ENCODE data around the gene FABP3.

The FABP3 gene

GRCh38 chr1:31348449-31348848 lies 24.4 kb downstream of the FABP3 start:
- H3K4me1 ChIP-seq (ENCODE audit: control insufficient read depth, insufficient read depth, low read length) = no peaks in the 10 kb centered on the region
- no peak overlapping the region for H3K9ac ChIP-seq (ENCODE audit: low read length in 2 of 2)
- H3K27ac ChIP-seq (ENCODE audit: low read length) = no peak overlapping the region
- H3K27me3 ChIP-seq (ENCODE audit: control insufficient read depth in 1 of 2, insufficient read depth in 2 of 2, low read length in 2 of 2) = no peaks in the 10 kb centered on the region
- H3K9me3 ChIP-seq (ENCODE audit: control insufficient read depth in 2 of 2, low read length in 2 of 2) = no peaks in the 10 kb centered on the region
- no peak overlapping the region for H3K4me3 ChIP-seq (ENCODE audit: low read length in 2 of 2)
- peaks cover 24% of the 10 kb centered on the region in 2 donors for H3K36me3 ChIP-seq (ENCODE audit: control insufficient read depth in 2 of 2, insufficient read depth in 2 of 2, low read length in 2 of 2)

GRCh38 chr1:31346785-31347184 lies 26.1 kb downstream of the FABP3 start:
- Histone ChIP-seq H3K4me1 (ENCODE audit: control insufficient read depth, insufficient read depth, low read length) (no peaks in the 10 kb centered on the region), H3K27me3 (ENCODE audit: control insufficient read depth in 1 of 2, insufficient read depth in 2 of 2, low read length in 2 of 2) (no peaks in the 10 kb centered on the region), H3K4me3 (ENCODE audit: low read length in 2 of 2) (no peak overlapping the region), H3K36me3 (ENCODE audit: control insufficient read depth in 2 of 2, insufficient read depth in 2 of 2, low read length in 2 of 2) (peaks cover 21 to 23% of the 10 kb centered on the region in 2 donors), H3K27ac (ENCODE audit: low read length) (no peak overlapping the region), H3K9me3 (ENCODE audit: control insufficient read depth in 2 of 2, low read length in 2 of 2) (no peaks in the 10 kb centered on the region), H3K9ac (ENCODE audit: low read length in 2 of 2) (no peak overlapping the region)

- no peak overlapping the region for H3K4me3 ChIP-seq (ENCODE audit: low read length in 2 of 2)
- no peak overlapping the region for H3K27ac ChIP-seq (ENCODE audit: low read length)
- peaks cover 19 to 21% of the 10 kb centered on the region in 2 donors for H3K36me3 ChIP-seq (ENCODE audit: control insufficient read depth in 2 of 2, insufficient read depth in 2 of 2, low read length in 2 of 2)
- H3K9me3 ChIP-seq (ENCODE audit: control insufficient read depth in 2 of 2, low read length in 2 of 2) = no peaks in the 10 kb centered on the region
- H3K4me1 ChIP-seq (ENCODE audit: control insufficient read depth, insufficient read depth, low read length) = no peaks in the 10 kb centered on the region
- no peak overlapping the region for H3K9ac ChIP-seq (ENCODE audit: low read length in 2 of 2)
- no peaks in the 10 kb centered on the region for H3K27me3 ChIP-seq (ENCODE audit: control insufficient read depth in 1 of 2, insufficient read depth in 2 of 2, low read length in 2 of 2)
Observed at GRCh38 chr1:31345635-31346034, 27.2 kb downstream of the FABP3 start.

GRCh38 chr1:31344503-31344902 lies 28.4 kb downstream of the FABP3 start:
- Histone ChIP-seq H3K9ac (ENCODE audit: low read length in 2 of 2) (no peak overlapping the region), H3K27ac (ENCODE audit: low read length) (no peak overlapping the region), H3K4me3 (ENCODE audit: low read length in 2 of 2) (no peak overlapping the region), H3K9me3 (ENCODE audit: control insufficient read depth in 2 of 2, low read length in 2 of 2) (no peaks in the 10 kb centered on the region), H3K4me1 (ENCODE audit: control insufficient read depth, insufficient read depth, low read length) (no peaks in the 10 kb centered on the region), H3K27me3 (ENCODE audit: control insufficient read depth in 1 of 2, insufficient read depth in 2 of 2, low read length in 2 of 2) (no peaks in the 10 kb centered on the region), H3K36me3 (ENCODE audit: control insufficient read depth in 2 of 2, insufficient read depth in 2 of 2, low read length in 2 of 2) (peaks cover 19 to 20% of the 10 kb centered on the region in 2 donors)

- H3K27ac ChIP-seq (ENCODE audit: low read length) = no peak overlapping the region
- H3K4me1 ChIP-seq (ENCODE audit: control insufficient read depth, insufficient read depth, low read length) = no peaks in the 10 kb centered on the region
- H3K4me3 ChIP-seq (ENCODE audit: low read length in 2 of 2) = no peak overlapping the region
- no peaks in the 10 kb centered on the region for H3K9me3 ChIP-seq (ENCODE audit: control insufficient read depth in 2 of 2, low read length in 2 of 2)
- H3K36me3 ChIP-seq (ENCODE audit: control insufficient read depth in 2 of 2, insufficient read depth in 2 of 2, low read length in 2 of 2) = peaks cover 5 to 7% of the 10 kb centered on the region in 2 donors
- H3K27me3 ChIP-seq (ENCODE audit: control insufficient read depth in 1 of 2, insufficient read depth in 2 of 2, low read length in 2 of 2) = no peaks in the 10 kb centered on the region
- H3K9ac ChIP-seq (ENCODE audit: low read length in 2 of 2) = no peak overlapping the region
Observed at GRCh38 chr1:31336687-31337467, 36.0 kb downstream of the FABP3 start.

GRCh38 chr1:31335007-31335406 lies 37.9 kb downstream of the FABP3 start:
- Histone ChIP-seq H3K27ac (ENCODE audit: low read length) (no peak overlapping the region), H3K9ac (ENCODE audit: low read length in 2 of 2) (no peak overlapping the region), H3K4me1 (ENCODE audit: control insufficient read depth, insufficient read depth, low read length) (no peaks in the 10 kb centered on the region), H3K9me3 (ENCODE audit: control insufficient read depth in 2 of 2, low read length in 2 of 2) (no peaks in the 10 kb centered on the region), H3K4me3 (ENCODE audit: low read length in 2 of 2) (no peak overlapping the region), H3K27me3 (ENCODE audit: control insufficient read depth in 1 of 2, insufficient read depth in 2 of 2, low read length in 2 of 2) (no peaks in the 10 kb centered on the region), H3K36me3 (ENCODE audit: control insufficient read depth in 2 of 2, insufficient read depth in 2 of 2, low read length in 2 of 2) (peaks cover 5 to 7% of the 10 kb centered on the region in 2 donors)

- Histone ChIP-seq H3K27ac (ENCODE audit: low read length) (no peak overlapping the region), H3K36me3 (ENCODE audit: control insufficient read depth in 2 of 2, insufficient read depth in 2 of 2, low read length in 2 of 2) (peaks cover 3% of the 10 kb centered on the region in 2 donors), H3K4me1 (ENCODE audit: control insufficient read depth, insufficient read depth, low read length) (no peaks in the 10 kb centered on the region), H3K9ac (ENCODE audit: low read length in 2 of 2) (no peak overlapping the region), H3K27me3 (ENCODE audit: control insufficient read depth in 1 of 2, insufficient read depth in 2 of 2, low read length in 2 of 2) (no peaks in the 10 kb centered on the region), H3K4me3 (ENCODE audit: low read length in 2 of 2) (no peak overlapping the region), H3K9me3 (ENCODE audit: control insufficient read depth in 2 of 2, low read length in 2 of 2) (no peaks in the 10 kb centered on the region)
Observed at GRCh38 chr1:31327381-31327780, 45.5 kb downstream of the FABP3 start.

GRCh38 chr1:31326461-31326860 lies 46.4 kb downstream of the FABP3 start:
- H3K4me1 ChIP-seq (ENCODE audit: control insufficient read depth, insufficient read depth, low read length) = no peaks in the 10 kb centered on the region
- H3K4me3 ChIP-seq (ENCODE audit: low read length in 2 of 2) = no peak overlapping the region
- peaks cover 3 to 5% of the 10 kb centered on the region in 2 donors for H3K36me3 ChIP-seq (ENCODE audit: control insufficient read depth in 2 of 2, insufficient read depth in 2 of 2, low read length in 2 of 2)
- no peaks in the 10 kb centered on the region for H3K9me3 ChIP-seq (ENCODE audit: control insufficient read depth in 2 of 2, low read length in 2 of 2)
- no peak overlapping the region for H3K9ac ChIP-seq (ENCODE audit: low read length in 2 of 2)
- no peak overlapping the region for H3K27ac ChIP-seq (ENCODE audit: low read length)
- no peaks in the 10 kb centered on the region for H3K27me3 ChIP-seq (ENCODE audit: control insufficient read depth in 1 of 2, insufficient read depth in 2 of 2, low read length in 2 of 2)

GRCh38 chr1:31324992-31325391 lies 47.9 kb downstream of the FABP3 start:
- H3K27ac ChIP-seq (ENCODE audit: low read length) = no peak overlapping the region
- H3K4me1 ChIP-seq (ENCODE audit: control insufficient read depth, insufficient read depth, low read length) = no peaks in the 10 kb centered on the region
- H3K27me3 ChIP-seq (ENCODE audit: control insufficient read depth in 1 of 2, insufficient read depth in 2 of 2, low read length in 2 of 2) = no peaks in the 10 kb centered on the region
- H3K9ac ChIP-seq (ENCODE audit: low read length in 2 of 2) = no peak overlapping the region
- no peak overlapping the region for H3K4me3 ChIP-seq (ENCODE audit: low read length in 2 of 2)
- no peaks in the 10 kb centered on the region for H3K9me3 ChIP-seq (ENCODE audit: control insufficient read depth in 2 of 2, low read length in 2 of 2)
- peaks cover 7 to 8% of the 10 kb centered on the region in 2 donors for H3K36me3 ChIP-seq (ENCODE audit: control insufficient read depth in 2 of 2, insufficient read depth in 2 of 2, low read length in 2 of 2)

GRCh38 chr1:31324093-31324492 lies 48.8 kb downstream of the FABP3 start:
- H3K4me1 ChIP-seq (ENCODE audit: control insufficient read depth, insufficient read depth, low read length) = no peaks in the 10 kb centered on the region
- H3K9ac ChIP-seq (ENCODE audit: low read length in 2 of 2) = no peak overlapping the region
- H3K36me3 ChIP-seq (ENCODE audit: control insufficient read depth in 2 of 2, insufficient read depth in 2 of 2, low read length in 2 of 2) = peaks cover 8 to 11% of the 10 kb centered on the region in 2 donors
- no peaks in the 10 kb centered on the region for H3K27me3 ChIP-seq (ENCODE audit: control insufficient read depth in 1 of 2, insufficient read depth in 2 of 2, low read length in 2 of 2)
- H3K4me3 ChIP-seq (ENCODE audit: low read length in 2 of 2) = no peak overlapping the region
- no peaks in the 10 kb centered on the region for H3K9me3 ChIP-seq (ENCODE audit: control insufficient read depth in 2 of 2, low read length in 2 of 2)
- no peak overlapping the region for H3K27ac ChIP-seq (ENCODE audit: low read length)

- no peak overlapping the region for H3K9ac ChIP-seq (ENCODE audit: low read length in 2 of 2)
- H3K9me3 ChIP-seq (ENCODE audit: control insufficient read depth in 2 of 2, low read length in 2 of 2) = no peaks in the 10 kb centered on the region
- H3K36me3 ChIP-seq (ENCODE audit: control insufficient read depth in 2 of 2, insufficient read depth in 2 of 2, low read length in 2 of 2) = peaks cover 23 to 26% of the 10 kb centered on the region in 2 donors
- no peaks in the 10 kb centered on the region for H3K4me1 ChIP-seq (ENCODE audit: control insufficient read depth, insufficient read depth, low read length)
- no peaks in the 10 kb centered on the region for H3K27me3 ChIP-seq (ENCODE audit: control insufficient read depth in 1 of 2, insufficient read depth in 2 of 2, low read length in 2 of 2)
- no peak overlapping the region for H3K4me3 ChIP-seq (ENCODE audit: low read length in 2 of 2)
- no peak overlapping the region for H3K27ac ChIP-seq (ENCODE audit: low read length)
Observed at GRCh38 chr1:31318146-31318545, 54.7 kb downstream of the FABP3 start.

Data from stomach smooth muscle (tissue), 2 donors.